ENCODE results near the gene TXK. TPM values are rescaled to one million over a fixed set of nuclear protein-coding genes. Genes with fewer than 3 reads are reported as not detected.

TXK gene
- total RNA-seq, 1 experiment from 2014 or later: 0.70 TPM

DNA sequence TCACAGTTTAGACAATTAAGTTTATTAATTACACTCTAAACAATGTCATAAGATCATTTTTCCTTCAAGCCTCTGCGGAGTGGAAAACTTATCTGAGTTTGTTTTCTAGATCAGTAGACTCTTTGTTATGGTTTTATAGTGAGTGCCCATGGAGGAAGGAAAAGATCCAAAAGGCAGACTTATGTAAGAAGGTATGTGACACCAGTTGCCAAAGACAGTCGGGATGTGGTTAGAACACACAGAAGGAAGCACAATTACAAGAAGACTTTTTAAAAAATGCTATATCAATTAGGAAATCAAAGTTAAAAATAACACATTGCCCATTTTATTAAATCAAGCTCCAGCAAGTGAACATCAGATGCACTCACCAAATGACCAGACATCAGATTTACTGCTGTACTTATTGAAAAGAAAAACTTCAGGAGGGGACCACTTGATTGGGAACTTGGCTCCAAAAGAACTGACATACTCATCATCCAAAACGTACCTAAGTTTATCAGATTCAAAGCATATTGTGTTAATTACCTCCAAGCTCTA lies 60.4 kb downstream of the TXK start:
- H3K27me3 Mint-ChIP-seq (ENCODE audit: low read depth): no peaks in the 10 kb centered on the region
- CTCF ChIA-PET: no interaction called here
- no peak for ATAC-seq
- POLR2A ChIA-PET: no interaction called here
- no peaks in the 10 kb centered on the region for H3K9me3 Mint-ChIP-seq
- DNase-seq (ENCODE audit: low spot score): no peak
- H3K27ac Mint-ChIP-seq: no peak overlapping the region
- H3K4me1 Mint-ChIP-seq: no peaks in the 10 kb centered on the region
- TF ChIP-seq, protein P1, sequence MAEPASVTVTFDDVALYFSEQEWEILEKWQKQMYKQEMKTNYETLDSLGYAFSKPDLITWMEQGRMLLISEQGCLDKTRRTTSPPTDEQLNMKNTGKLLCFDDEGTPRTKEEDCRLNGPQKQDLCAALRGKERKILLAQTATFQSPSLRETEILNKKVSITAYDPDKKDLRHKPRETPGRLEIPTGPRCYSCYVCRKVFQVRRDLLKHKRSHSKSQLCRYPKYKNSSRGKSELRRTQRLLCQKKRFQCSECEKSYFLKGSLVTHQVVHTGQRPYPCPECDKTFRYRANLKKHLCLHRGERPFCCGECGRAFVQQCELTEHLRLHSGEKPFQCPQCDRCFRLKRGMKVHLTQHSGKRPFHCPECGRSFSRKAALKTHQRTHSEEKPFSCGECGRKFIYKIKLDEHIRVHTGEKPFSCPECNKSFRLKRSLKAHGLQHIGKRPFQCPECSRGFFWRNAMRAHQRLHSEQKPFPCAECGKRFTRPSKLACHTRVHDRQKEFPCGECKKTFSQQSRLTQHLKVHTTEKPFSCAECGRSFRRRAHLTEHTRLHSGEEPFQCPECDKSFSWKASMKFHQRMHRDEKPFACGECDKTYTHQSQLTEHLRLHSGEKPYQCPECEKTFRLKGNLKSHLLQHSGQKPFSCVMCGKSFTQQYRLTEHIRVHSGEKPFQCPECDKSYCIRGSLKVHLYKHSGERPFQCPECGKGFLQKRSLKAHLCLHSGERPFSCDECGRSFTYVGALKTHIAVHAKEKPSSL (CRISPR knock-in tag; conservative IDR thresholded peaks at IDR 0.05): no peak
- TF ChIP-seq SOX15 (CRISPR knock-in tag; IDR thresholded peaks at IDR 0.05) (no peak), TEAD1 (CRISPR knock-in tag; IDR thresholded peaks at IDR 0.05) (no peak), JUN (CRISPR knock-in tag; IDR thresholded peaks at IDR 0.05) (no peak), ZNF263 (CRISPR knock-in tag; IDR thresholded peaks at IDR 0.05; ENCODE audit: low read depth) (no peak), ZNF232 (CRISPR knock-in tag; IDR thresholded peaks at IDR 0.05) (no peak), ZNF423 (CRISPR knock-in tag; IDR thresholded peaks at IDR 0.05) (no peak), ZBTB21 (CRISPR knock-in tag; IDR thresholded peaks at IDR 0.05; ENCODE audit: borderline replicate concordance) (no peak), SMAD3 (CRISPR knock-in tag; IDR thresholded peaks at IDR 0.05; ENCODE audit: borderline replicate concordance) (no peak), OVOL2 (CRISPR knock-in tag; IDR thresholded peaks at IDR 0.05; ENCODE audit: borderline replicate concordance) (no peak), NFATC4 (CRISPR knock-in tag; IDR thresholded peaks at IDR 0.05) (no peak)
- TF ChIP-seq, protein P2, sequence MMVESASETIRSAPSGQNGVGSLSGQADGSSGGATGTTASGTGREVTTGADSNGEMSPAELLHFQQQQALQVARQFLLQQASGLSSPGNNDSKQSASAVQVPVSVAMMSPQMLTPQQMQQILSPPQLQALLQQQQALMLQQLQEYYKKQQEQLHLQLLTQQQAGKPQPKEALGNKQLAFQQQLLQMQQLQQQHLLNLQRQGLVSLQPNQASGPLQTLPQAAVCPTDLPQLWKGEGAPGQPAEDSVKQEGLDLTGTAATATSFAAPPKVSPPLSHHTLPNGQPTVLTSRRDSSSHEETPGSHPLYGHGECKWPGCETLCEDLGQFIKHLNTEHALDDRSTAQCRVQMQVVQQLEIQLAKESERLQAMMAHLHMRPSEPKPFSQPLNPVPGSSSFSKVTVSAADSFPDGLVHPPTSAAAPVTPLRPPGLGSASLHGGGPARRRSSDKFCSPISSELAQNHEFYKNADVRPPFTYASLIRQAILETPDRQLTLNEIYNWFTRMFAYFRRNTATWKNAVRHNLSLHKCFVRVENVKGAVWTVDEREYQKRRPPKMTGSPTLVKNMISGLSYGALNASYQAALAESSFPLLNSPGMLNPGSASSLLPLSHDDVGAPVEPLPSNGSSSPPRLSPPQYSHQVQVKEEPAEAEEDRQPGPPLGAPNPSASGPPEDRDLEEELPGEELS (CRISPR knock-in tag; IDR thresholded peaks at IDR 0.05): no peak
- TF ChIP-seq, protein P3, sequence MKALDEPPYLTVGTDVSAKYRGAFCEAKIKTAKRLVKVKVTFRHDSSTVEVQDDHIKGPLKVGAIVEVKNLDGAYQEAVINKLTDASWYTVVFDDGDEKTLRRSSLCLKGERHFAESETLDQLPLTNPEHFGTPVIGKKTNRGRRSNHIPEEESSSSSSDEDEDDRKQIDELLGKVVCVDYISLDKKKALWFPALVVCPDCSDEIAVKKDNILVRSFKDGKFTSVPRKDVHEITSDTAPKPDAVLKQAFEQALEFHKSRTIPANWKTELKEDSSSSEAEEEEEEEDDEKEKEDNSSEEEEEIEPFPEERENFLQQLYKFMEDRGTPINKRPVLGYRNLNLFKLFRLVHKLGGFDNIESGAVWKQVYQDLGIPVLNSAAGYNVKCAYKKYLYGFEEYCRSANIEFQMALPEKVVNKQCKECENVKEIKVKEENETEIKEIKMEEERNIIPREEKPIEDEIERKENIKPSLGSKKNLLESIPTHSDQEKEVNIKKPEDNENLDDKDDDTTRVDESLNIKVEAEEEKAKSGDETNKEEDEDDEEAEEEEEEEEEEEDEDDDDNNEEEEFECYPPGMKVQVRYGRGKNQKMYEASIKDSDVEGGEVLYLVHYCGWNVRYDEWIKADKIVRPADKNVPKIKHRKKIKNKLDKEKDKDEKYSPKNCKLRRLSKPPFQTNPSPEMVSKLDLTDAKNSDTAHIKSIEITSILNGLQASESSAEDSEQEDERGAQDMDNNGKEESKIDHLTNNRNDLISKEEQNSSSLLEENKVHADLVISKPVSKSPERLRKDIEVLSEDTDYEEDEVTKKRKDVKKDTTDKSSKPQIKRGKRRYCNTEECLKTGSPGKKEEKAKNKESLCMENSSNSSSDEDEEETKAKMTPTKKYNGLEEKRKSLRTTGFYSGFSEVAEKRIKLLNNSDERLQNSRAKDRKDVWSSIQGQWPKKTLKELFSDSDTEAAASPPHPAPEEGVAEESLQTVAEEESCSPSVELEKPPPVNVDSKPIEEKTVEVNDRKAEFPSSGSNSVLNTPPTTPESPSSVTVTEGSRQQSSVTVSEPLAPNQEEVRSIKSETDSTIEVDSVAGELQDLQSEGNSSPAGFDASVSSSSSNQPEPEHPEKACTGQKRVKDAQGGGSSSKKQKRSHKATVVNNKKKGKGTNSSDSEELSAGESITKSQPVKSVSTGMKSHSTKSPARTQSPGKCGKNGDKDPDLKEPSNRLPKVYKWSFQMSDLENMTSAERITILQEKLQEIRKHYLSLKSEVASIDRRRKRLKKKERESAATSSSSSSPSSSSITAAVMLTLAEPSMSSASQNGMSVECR (CRISPR knock-in tag; IDR thresholded peaks at IDR 0.05; ENCODE audit: borderline replicate concordance): no peak
- H3K4me3 Mint-ChIP-seq: no peak overlapping the region
- H3K36me3 Mint-ChIP-seq: no peaks in the 10 kb centered on the region

DNA sequence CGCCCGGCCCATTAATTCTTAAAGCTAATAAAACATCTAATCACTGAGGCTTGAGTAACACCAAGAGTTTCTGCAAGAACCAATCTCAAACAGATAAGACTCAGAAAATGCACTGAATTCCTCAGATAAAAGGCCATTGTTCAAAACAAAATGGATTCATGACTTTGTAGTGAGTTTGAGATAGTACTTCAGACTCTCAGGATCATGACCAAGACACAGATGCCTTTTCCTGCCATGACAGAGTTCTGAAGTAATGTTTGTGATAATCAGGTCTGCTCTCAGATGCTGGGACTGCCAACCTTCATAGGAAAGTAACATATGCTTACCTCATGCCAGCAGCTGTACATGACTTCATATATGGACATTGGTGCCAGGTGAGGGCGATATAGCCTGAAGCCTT lies 62.9 kb downstream of the TXK start:
- H3K4me3 Mint-ChIP-seq: no peak overlapping the region
- ChIA-PET POLR2A (interaction anchor here (0.7 kb wide), 1 partner anchor 30 kb away, joined by 6 read pairs; no protein-coding TSS in a partner anchor), CTCF (interaction anchor here (0.6 kb wide), 1 partner anchor 104 kb away, joined by 3 read pairs; no protein-coding TSS in a partner anchor)
- peaks cover under 1% of the 10 kb centered on the region; the same call in 1 of the 2 replicates for H3K27me3 Mint-ChIP-seq (ENCODE audit: low read depth)
- no peak for ATAC-seq
- H3K4me1 Mint-ChIP-seq: no peaks in the 10 kb centered on the region
- H3K27ac Mint-ChIP-seq: no peak overlapping the region
- DNase-seq (ENCODE audit: low spot score): no peak
- no peaks in the 10 kb centered on the region for H3K36me3 Mint-ChIP-seq
- no peaks in the 10 kb centered on the region for H3K9me3 Mint-ChIP-seq
- TF ChIP-seq, protein P4, sequence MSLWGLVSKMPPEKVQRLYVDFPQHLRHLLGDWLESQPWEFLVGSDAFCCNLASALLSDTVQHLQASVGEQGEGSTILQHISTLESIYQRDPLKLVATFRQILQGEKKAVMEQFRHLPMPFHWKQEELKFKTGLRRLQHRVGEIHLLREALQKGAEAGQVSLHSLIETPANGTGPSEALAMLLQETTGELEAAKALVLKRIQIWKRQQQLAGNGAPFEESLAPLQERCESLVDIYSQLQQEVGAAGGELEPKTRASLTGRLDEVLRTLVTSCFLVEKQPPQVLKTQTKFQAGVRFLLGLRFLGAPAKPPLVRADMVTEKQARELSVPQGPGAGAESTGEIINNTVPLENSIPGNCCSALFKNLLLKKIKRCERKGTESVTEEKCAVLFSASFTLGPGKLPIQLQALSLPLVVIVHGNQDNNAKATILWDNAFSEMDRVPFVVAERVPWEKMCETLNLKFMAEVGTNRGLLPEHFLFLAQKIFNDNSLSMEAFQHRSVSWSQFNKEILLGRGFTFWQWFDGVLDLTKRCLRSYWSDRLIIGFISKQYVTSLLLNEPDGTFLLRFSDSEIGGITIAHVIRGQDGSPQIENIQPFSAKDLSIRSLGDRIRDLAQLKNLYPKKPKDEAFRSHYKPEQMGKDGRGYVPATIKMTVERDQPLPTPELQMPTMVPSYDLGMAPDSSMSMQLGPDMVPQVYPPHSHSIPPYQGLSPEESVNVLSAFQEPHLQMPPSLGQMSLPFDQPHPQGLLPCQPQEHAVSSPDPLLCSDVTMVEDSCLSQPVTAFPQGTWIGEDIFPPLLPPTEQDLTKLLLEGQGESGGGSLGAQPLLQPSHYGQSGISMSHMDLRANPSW (CRISPR knock-in tag; conservative IDR thresholded peaks at IDR 0.05; ENCODE audit: low read depth): no peak
- TF ChIP-seq, protein P5, sequence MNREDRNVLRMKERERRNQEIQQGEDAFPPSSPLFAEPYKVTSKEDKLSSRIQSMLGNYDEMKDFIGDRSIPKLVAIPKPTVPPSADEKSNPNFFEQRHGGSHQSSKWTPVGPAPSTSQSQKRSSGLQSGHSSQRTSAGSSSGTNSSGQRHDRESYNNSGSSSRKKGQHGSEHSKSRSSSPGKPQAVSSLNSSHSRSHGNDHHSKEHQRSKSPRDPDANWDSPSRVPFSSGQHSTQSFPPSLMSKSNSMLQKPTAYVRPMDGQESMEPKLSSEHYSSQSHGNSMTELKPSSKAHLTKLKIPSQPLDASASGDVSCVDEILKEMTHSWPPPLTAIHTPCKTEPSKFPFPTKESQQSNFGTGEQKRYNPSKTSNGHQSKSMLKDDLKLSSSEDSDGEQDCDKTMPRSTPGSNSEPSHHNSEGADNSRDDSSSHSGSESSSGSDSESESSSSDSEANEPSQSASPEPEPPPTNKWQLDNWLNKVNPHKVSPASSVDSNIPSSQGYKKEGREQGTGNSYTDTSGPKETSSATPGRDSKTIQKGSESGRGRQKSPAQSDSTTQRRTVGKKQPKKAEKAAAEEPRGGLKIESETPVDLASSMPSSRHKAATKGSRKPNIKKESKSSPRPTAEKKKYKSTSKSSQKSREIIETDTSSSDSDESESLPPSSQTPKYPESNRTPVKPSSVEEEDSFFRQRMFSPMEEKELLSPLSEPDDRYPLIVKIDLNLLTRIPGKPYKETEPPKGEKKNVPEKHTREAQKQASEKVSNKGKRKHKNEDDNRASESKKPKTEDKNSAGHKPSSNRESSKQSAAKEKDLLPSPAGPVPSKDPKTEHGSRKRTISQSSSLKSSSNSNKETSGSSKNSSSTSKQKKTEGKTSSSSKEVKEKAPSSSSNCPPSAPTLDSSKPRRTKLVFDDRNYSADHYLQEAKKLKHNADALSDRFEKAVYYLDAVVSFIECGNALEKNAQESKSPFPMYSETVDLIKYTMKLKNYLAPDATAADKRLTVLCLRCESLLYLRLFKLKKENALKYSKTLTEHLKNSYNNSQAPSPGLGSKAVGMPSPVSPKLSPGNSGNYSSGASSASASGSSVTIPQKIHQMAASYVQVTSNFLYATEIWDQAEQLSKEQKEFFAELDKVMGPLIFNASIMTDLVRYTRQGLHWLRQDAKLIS (CRISPR knock-in tag; IDR thresholded peaks at IDR 0.05; ENCODE audit: borderline replicate concordance): no peak
- TF ChIP-seq EMX1 (CRISPR knock-in tag; IDR thresholded peaks at IDR 0.05) (no peak), ZBTB21 (CRISPR knock-in tag; IDR thresholded peaks at IDR 0.05; ENCODE audit: borderline replicate concordance) (no peak), NFE2L1 (CRISPR knock-in tag; IDR thresholded peaks at IDR 0.05) (no peak)
- TF ChIP-seq, protein P6, sequence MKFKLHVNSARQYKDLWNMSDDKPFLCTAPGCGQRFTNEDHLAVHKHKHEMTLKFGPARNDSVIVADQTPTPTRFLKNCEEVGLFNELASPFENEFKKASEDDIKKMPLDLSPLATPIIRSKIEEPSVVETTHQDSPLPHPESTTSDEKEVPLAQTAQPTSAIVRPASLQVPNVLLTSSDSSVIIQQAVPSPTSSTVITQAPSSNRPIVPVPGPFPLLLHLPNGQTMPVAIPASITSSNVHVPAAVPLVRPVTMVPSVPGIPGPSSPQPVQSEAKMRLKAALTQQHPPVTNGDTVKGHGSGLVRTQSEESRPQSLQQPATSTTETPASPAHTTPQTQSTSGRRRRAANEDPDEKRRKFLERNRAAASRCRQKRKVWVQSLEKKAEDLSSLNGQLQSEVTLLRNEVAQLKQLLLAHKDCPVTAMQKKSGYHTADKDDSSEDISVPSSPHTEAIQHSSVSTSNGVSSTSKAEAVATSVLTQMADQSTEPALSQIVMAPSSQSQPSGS (CRISPR knock-in tag; IDR thresholded peaks at IDR 0.05; ENCODE audit: borderline replicate concordance, low read depth): no peak
